Posterior cingulate gyrus (tissue), 11 donors: ENCODE data around the gene NEUROG3.

Experiments
- DNase-seq, 10 donors: peaks; one replicate each; pipeline versions ENCODE4 v3.0.0 to v3.0.0-alpha.2; 2020 to 2021; ENCODE audit warnings: mixed read lengths in 3 of 10
- intact Hi-C: fragments of 100-400 bp; cut with DNase I; formaldehyde crosslinking; loops from one replicate; pipeline ENCODE4 v1.15.1; 2023

The NEUROG3 gene

GRCh38 chr10:69573056-69573806, at the start of gene NEUROG3:
TSS of gene NEUROG3 (minus strand) at chr10:69573422. CDS start at chr10:69573043, 379 bp downstream.
- DNase-seq = no peak
- intact Hi-C loops = no loop called here

GRCh38 chr10:69620625-69621024, 47.4 kb upstream of the NEUROG3 start:
- intact Hi-C loops = no loop called here
- no peak for DNase-seq

GRCh38 chr10:69619626-69620025, 46.4 kb upstream of the NEUROG3 start:
- DNase-seq = no peak
- intact Hi-C loops = no loop called here

- DNase-seq = no peak
- intact Hi-C loops = no loop called here
Observed at GRCh38 chr10:69618746-69619145, 45.5 kb upstream of the NEUROG3 start.

- intact Hi-C loops = no loop called here
Observed at GRCh38 chr10:69616358-69616757, 43.1 kb upstream of the NEUROG3 start.

GRCh38 chr10:69614130-69614529, 40.9 kb upstream of the NEUROG3 start:
- intact Hi-C loops = no loop called here
- DNase-seq = no peak

More at GRCh38 chr10:69616358-69616757, 43.1 kb upstream of the NEUROG3 start:
- DNase-seq = peak in 2 of 10 donors; percentile 55 to 83

GRCh38 chr10:69612760-69613159, 39.5 kb upstream of the NEUROG3 start:
- intact Hi-C loops = no loop called here

GRCh38 chr10:69609077-69609476, 35.9 kb upstream of the NEUROG3 start:
- DNase-seq = no peak
- intact Hi-C loops = no loop called here

More at GRCh38 chr10:69612760-69613159, 39.5 kb upstream of the NEUROG3 start:
- no peak for DNase-seq

- no peak for DNase-seq
- intact Hi-C loops = no loop called here
Observed at GRCh38 chr10:69600761-69601330, 27.6 kb upstream of the NEUROG3 start.

GRCh38 chr10:69588358-69588757, 15.1 kb upstream of the NEUROG3 start:
- no peak for DNase-seq
- intact Hi-C loops = no loop called here

GRCh38 chr10:69584624-69585023, 11.4 kb upstream of the NEUROG3 start:
- intact Hi-C loops = no loop called here
- no peak for DNase-seq

- DNase-seq = no peak
- intact Hi-C loops = no loop called here
Observed at GRCh38 chr10:69583106-69583505, 9.9 kb upstream of the NEUROG3 start.

- intact Hi-C loops = no loop called here
- no peak for DNase-seq
Observed at GRCh38 chr10:69580435-69580834, 7.2 kb upstream of the NEUROG3 start.

GRCh38 chr10:69579464-69580060, 6.3 kb upstream of the NEUROG3 start:
- DNase-seq = no peak
- intact Hi-C loops = no loop called here

GRCh38 chr10:69578508-69578991, 5.3 kb upstream of the NEUROG3 start:
- intact Hi-C loops = no loop called here
- DNase-seq = peak in 1 of 10 donors; percentile 55

- intact Hi-C loops = no loop called here
- peak in 1 of 10 donors; percentile 74 for DNase-seq
Observed at GRCh38 chr10:69577268-69578232, 4.3 kb upstream of the NEUROG3 start.

GRCh38 chr10:69576334-69577011, 3.3 kb upstream of the NEUROG3 start:
- intact Hi-C loops = no loop called here
- no peak for DNase-seq

GRCh38 chr10:69575164-69575722, 2.0 kb upstream of the NEUROG3 start:
- DNase-seq = no peak
- intact Hi-C loops = no loop called here

GRCh38 chr10:69574571-69574978, 1.4 kb upstream of the NEUROG3 start:
- intact Hi-C loops = no loop called here
- no peak for DNase-seq
